ENCODE measurements around the gene SLC9A3.

SLC9A3 gene

DNA sequence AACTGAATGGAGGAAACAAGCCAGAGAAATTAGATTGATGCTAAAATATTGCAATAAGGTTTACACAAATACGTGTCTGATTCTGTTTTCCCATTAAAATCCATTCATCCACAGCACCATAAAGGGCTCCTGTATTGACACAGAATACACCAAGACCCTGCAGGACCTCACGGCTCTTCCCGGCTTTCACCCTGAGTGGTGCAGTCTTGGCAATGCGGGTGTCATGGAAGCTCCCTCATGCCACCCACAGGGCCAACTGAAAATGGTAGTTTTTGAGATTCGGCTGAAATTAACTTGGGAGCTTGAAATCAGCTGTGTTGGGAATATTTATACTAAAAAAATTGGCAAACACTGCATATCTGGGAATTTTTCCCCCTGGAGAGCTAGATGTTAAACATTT is 98.5 kb downstream of the SLC9A3 start:
- Histone ChIP-seq H3K4me2 (ENCODE audit: insufficient read depth, low read length) (no peak overlapping the region), H2AFZ (ENCODE audit: low read depth, low read length) (no peak overlapping the region), H3K36me3 (ENCODE audit: insufficient read depth, low read length) (no peaks in the 10 kb centered on the region), H3K4me1 (ENCODE audit: insufficient read depth, low read length) (no peaks in the 10 kb centered on the region), H3K79me2 (ENCODE audit: insufficient read depth, low read length) (no peaks in the 10 kb centered on the region), H3K4me3 (ENCODE audit: low read depth in 1 of 2, low read length in 2 of 2) (no peak overlapping the region), H3K27ac (ENCODE audit: low read length) (no peak overlapping the region), H4K20me1 (ENCODE audit: insufficient read depth, low read length) (no peaks in the 10 kb centered on the region), H3K27me3 (ENCODE audit: insufficient read depth, low read length, poor library complexity) (no peaks in the 10 kb centered on the region), H3K9ac (ENCODE audit: low read depth, low read length) (no peak overlapping the region), H3K9me3 (ENCODE audit: insufficient read depth, low read length, severe bottlenecking) (no peaks in the 10 kb centered on the region)
- DNase-seq (no peak), ATAC-seq (ENCODE audit: insufficient read depth, low read depth) (no peak)
- TF ChIP-seq, protein P1, sequence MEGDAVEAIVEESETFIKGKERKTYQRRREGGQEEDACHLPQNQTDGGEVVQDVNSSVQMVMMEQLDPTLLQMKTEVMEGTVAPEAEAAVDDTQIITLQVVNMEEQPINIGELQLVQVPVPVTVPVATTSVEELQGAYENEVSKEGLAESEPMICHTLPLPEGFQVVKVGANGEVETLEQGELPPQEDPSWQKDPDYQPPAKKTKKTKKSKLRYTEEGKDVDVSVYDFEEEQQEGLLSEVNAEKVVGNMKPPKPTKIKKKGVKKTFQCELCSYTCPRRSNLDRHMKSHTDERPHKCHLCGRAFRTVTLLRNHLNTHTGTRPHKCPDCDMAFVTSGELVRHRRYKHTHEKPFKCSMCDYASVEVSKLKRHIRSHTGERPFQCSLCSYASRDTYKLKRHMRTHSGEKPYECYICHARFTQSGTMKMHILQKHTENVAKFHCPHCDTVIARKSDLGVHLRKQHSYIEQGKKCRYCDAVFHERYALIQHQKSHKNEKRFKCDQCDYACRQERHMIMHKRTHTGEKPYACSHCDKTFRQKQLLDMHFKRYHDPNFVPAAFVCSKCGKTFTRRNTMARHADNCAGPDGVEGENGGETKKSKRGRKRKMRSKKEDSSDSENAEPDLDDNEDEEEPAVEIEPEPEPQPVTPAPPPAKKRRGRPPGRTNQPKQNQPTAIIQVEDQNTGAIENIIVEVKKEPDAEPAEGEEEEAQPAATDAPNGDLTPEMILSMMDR (IDR thresholded peaks at IDR 0.05; ENCODE audit: borderline replicate concordance, extremely low read depth, low read length, poor library complexity, severe bottlenecking), result peak; percentile 42
- no peak for TF ChIP-seq EZH2 (IDR thresholded peaks at IDR 0.05; ENCODE audit: borderline replicate concordance, low read depth, low read length, severe bottlenecking)

DNA sequence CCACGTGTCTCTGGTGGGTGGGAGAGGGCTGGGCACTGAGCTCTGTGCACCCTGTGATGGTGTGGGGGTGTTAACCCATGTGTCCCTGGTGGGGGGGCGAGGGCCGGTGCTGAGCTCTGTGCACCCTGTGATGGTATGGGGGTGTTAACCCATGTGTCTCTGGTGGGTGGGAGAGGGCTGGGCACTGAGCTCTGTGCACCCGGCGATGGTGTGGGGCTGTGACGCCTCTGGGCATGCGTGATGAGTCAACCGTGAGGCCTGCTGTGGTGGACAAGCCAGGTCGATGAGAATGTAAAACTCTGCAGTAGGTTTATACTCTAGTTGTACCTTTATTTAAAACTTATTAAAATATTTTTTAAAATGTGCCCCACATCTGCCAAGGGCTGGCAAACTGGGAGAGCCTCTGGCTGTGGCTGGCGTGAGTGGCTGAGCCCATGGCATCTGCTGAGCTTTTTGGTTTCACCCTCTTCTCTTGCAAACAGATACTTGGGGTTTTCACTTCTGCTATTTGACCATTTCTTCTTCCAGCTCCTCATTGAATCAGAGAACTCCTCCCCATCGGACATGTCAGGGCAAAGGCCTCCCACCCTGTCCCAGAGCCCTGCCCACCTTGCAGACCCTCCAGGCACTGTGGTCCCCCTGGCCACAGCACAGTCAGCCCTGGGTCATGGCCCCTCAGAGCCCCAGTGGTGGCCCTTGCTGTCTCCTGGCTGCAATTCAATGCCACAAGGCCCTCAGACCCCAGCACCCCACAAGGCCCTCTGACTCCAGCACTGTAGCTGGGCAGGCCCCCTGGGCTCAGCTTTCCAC is 99.7 kb downstream of the SLC9A3 start:
- Histone ChIP-seq H3K36me3 (ENCODE audit: insufficient read depth, low read length) (no peaks in the 10 kb centered on the region), H3K9me3 (ENCODE audit: insufficient read depth, low read length, severe bottlenecking) (no peaks in the 10 kb centered on the region), H2AFZ (ENCODE audit: low read depth, low read length) (no peak overlapping the region), H3K4me1 (ENCODE audit: insufficient read depth, low read length) (no peaks in the 10 kb centered on the region), H3K79me2 (ENCODE audit: insufficient read depth, low read length) (no peaks in the 10 kb centered on the region), H3K27ac (ENCODE audit: low read length) (no peak overlapping the region), H3K4me3 (ENCODE audit: low read depth in 1 of 2, low read length in 2 of 2) (no peak overlapping the region), H3K9ac (ENCODE audit: low read depth, low read length) (no peak overlapping the region), H3K4me2 (ENCODE audit: insufficient read depth, low read length) (no peak overlapping the region), H4K20me1 (ENCODE audit: insufficient read depth, low read length) (no peaks in the 10 kb centered on the region), H3K27me3 (ENCODE audit: insufficient read depth, low read length, poor library complexity) (no peaks in the 10 kb centered on the region)
- no peak for DNase-seq
- ATAC-seq (ENCODE audit: insufficient read depth, low read depth), result no peak
- TF ChIP-seq, protein P1 (IDR thresholded peaks at IDR 0.05; ENCODE audit: borderline replicate concordance, extremely low read depth, low read length, poor library complexity, severe bottlenecking), result no peak
- TF ChIP-seq EZH2 (IDR thresholded peaks at IDR 0.05; ENCODE audit: borderline replicate concordance, low read depth, low read length, severe bottlenecking), result no peak

DNA sequence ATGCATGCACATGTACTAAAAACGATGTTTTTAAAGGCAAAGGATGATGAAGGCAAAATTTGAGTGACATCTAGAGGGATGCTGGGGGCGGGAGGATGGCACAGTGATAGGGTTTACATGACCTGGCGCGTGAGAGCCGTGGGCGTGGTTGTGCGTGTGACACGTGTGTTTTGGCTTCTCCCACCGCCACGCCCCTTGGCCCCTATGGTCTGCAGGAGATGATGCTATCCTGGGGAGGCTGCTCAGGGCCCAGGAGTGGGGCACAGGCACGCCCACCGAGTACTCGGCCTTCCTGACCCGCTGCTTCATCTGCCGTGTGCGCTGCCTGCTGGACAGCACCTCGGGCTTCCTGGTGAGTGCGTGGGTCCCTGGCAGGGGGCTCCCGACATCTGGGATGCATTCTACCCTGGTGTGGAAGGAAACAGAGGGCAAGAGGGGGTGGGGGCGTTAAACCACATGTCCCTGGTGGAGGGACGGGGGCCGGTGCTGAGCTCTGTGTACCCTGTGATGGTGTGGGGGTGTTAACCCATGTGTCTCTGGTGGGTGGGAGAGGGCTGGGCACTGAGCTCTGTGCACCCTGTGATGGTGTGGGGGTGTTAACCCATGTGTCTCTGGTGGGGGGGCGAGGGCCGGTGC is 100.5 kb downstream of the SLC9A3 start:
- no peak overlapping the region for H3K27ac ChIP-seq (ENCODE audit: low read length)
- no peak overlapping the region for H3K4me3 ChIP-seq (ENCODE audit: low read depth in 1 of 2, low read length in 2 of 2)
- H4K20me1 ChIP-seq (ENCODE audit: insufficient read depth, low read length), result no peaks in the 10 kb centered on the region
- H3K27me3 ChIP-seq (ENCODE audit: insufficient read depth, low read length, poor library complexity), result no peaks in the 10 kb centered on the region
- TF ChIP-seq EZH2 (IDR thresholded peaks at IDR 0.05; ENCODE audit: borderline replicate concordance, low read depth, low read length, severe bottlenecking), result no peak
- TF ChIP-seq, protein P1 (IDR thresholded peaks at IDR 0.05; ENCODE audit: borderline replicate concordance, extremely low read depth, low read length, poor library complexity, severe bottlenecking), result no peak
- DNase-seq (no peak), ATAC-seq (ENCODE audit: insufficient read depth, low read depth) (no peak)
- H3K4me1 ChIP-seq (ENCODE audit: insufficient read depth, low read length), result no peaks in the 10 kb centered on the region
- no peak overlapping the region for H3K9ac ChIP-seq (ENCODE audit: low read depth, low read length)
- no peaks in the 10 kb centered on the region for H3K9me3 ChIP-seq (ENCODE audit: insufficient read depth, low read length, severe bottlenecking)
- no peaks in the 10 kb centered on the region for H3K36me3 ChIP-seq (ENCODE audit: insufficient read depth, low read length)
- H3K79me2 ChIP-seq (ENCODE audit: insufficient read depth, low read length), result no peaks in the 10 kb centered on the region
- no peak overlapping the region for H3K4me2 ChIP-seq (ENCODE audit: insufficient read depth, low read length)
- no peak overlapping the region for H2AFZ ChIP-seq (ENCODE audit: low read depth, low read length)

Measured in DND-41 (cell line).